Omental fat pad (tissue), 4 donors: ENCODE measurements around the gene DPYSL3. TPM values are rescaled to one million over a fixed set of nuclear protein-coding genes. Genes with fewer than 3 reads are reported as not detected.
A peak's percentile ranks its signal among the peaks of the same experiment; 100 is the strongest.

Experiments
- ATAC-seq: fragments of 150-250 bp; one replicate; pipeline ENCODE4 v1.9.1; 2016; ENCODE audit warnings: mild to moderate bottlenecking, moderate library complexity; ENCODE audit not compliant: low FRiP score
- DNase-seq: peaks from one replicate; pipeline ENCODE4 v3.0.0-alpha.2; 2019; ENCODE audit warnings: low spot score
- total RNA-seq, 4 donors: library from RNA; depleted of rRNA; stranded (reverse); fragments of >200 nt; gene quantifications; one replicate each; pipeline ENCODE4 v1.1.0, GENCODE V29; 2016
- TF ChIP-seq, protein P1 (sequence below), 3 donors: fragments of 450-650 bp; IDR thresholded peaks; one replicate each; pipeline ENCODE4 v1.5.1; 2016 to 2017; ENCODE audit warnings: antibody characterized with exemption in 3 of 3, mild to moderate bottlenecking in 3 of 3, moderate library complexity in 2 of 3

The DPYSL3 gene
- total RNA-seq, 4 donors from 2014 or later = 26.9 to 78.0 (median 54.9) TPM

DNA sequence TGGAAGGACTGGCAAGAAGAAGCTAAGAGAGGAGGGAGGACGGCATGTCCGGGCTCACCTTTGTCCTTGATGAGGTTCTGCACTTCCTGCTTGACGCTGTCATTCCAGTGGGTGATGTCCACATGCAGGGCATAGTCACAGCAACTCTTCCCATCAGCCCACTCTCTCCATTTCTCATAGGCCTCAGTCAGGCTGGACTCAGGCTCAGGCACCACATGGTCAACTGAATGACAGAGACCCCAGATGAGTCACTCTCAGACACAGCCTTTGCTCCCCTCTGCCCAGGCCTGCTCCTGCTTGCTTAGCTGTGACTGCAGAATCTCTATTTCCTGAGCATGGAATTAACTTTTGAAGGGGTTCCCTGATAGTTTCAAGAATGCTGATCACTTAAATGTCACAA lies 94.2 kb downstream of the DPYSL3 start:
- DNase-seq = no peak
- no peak for ATAC-seq
- TF ChIP-seq, protein P1, sequence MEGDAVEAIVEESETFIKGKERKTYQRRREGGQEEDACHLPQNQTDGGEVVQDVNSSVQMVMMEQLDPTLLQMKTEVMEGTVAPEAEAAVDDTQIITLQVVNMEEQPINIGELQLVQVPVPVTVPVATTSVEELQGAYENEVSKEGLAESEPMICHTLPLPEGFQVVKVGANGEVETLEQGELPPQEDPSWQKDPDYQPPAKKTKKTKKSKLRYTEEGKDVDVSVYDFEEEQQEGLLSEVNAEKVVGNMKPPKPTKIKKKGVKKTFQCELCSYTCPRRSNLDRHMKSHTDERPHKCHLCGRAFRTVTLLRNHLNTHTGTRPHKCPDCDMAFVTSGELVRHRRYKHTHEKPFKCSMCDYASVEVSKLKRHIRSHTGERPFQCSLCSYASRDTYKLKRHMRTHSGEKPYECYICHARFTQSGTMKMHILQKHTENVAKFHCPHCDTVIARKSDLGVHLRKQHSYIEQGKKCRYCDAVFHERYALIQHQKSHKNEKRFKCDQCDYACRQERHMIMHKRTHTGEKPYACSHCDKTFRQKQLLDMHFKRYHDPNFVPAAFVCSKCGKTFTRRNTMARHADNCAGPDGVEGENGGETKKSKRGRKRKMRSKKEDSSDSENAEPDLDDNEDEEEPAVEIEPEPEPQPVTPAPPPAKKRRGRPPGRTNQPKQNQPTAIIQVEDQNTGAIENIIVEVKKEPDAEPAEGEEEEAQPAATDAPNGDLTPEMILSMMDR (IDR thresholded peaks at IDR 0.05) = no peak

DNA sequence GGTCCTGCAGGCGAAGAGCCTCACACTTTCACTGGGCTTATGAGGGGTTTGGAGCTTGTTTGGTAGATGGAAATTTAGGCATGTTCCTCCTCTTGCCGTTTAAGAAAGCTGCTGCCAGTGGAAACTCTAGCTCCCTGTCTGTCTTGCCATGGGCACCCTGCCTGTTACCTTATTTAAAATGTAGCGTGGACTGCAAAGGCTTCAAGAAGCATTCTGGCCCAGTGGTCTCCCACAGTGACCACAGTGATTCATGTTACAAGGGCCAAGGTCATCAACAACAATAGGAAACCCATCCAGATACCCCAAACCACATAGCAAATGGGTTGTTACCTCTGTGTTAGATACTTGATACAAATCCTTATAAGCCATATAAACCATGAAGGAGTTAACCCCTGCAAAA lies 96.6 kb downstream of the DPYSL3 start:
- TF ChIP-seq, protein P1 (IDR thresholded peaks at IDR 0.05) = no peak
- DNase-seq = no peak
- no peak for ATAC-seq

DNA sequence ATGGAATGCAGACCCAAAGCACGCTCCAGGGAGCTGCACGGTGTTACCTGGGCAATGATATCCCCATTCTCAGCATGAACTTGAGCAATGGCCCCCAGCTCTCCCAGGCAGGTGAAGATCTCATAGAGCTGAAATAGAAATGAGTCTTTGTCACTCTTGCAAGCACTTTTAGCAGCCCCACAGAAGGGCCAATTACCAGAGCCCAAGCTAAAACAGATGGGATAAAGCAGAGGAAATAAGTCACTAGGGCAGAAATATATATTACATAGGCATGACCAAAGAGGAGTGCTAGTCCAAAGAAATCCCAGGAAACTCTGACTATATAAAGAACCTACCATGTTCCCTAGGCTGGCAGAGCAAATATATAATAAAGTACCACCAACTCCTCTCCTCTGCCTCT lies 97.3 kb downstream of the DPYSL3 start:
- ATAC-seq = no peak
- TF ChIP-seq, protein P1 (IDR thresholded peaks at IDR 0.05) = no peak
- DNase-seq = no peak

DNA sequence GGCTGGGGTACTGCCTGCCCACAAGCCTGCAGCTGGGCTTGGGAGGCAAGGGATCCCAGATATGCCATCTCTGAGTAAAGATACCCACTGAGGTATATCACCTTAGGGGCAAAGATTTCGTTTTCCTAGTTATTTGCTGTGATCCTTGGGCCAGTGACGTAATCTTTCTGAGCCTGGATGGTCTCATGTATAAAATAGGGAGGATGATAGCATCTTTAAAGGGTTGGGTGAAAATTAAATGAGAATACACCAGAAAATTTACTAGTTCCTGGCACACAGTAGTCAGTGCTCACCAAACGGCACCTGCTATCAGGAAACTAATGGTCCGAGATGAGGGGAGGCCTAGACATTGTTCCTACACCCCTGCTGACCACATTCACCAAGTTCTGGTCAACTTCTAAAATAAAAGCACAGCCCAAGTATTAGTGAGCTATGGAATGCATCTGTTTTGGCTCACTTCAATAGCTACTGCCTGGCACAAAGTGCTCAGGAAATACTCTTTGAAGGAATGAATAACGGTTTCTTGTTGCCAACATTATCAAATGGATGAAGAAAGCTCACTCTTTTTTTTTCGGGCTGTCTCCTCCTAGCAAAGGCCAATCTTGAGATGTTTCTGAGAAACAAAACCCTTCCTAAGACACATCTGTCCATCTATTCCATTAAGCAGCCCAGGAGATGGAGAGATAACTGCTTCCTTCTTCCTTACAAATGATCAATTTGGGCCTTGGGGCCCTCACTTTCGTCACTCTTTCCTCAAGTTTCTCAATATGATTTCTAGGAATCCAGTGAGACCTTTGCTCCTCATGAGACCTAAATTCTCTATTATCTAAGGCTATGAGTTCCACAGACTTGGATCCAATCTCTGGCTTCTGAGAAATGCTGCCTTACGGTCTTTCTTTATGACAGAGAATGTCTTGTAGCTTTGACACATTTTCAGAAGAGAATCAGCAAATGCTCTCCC lies 98.2 kb downstream of the DPYSL3 start:
- TF ChIP-seq, protein P1 (IDR thresholded peaks at IDR 0.05) = no peak
- peak; percentile 75 for ATAC-seq
- no peak for DNase-seq

DNA sequence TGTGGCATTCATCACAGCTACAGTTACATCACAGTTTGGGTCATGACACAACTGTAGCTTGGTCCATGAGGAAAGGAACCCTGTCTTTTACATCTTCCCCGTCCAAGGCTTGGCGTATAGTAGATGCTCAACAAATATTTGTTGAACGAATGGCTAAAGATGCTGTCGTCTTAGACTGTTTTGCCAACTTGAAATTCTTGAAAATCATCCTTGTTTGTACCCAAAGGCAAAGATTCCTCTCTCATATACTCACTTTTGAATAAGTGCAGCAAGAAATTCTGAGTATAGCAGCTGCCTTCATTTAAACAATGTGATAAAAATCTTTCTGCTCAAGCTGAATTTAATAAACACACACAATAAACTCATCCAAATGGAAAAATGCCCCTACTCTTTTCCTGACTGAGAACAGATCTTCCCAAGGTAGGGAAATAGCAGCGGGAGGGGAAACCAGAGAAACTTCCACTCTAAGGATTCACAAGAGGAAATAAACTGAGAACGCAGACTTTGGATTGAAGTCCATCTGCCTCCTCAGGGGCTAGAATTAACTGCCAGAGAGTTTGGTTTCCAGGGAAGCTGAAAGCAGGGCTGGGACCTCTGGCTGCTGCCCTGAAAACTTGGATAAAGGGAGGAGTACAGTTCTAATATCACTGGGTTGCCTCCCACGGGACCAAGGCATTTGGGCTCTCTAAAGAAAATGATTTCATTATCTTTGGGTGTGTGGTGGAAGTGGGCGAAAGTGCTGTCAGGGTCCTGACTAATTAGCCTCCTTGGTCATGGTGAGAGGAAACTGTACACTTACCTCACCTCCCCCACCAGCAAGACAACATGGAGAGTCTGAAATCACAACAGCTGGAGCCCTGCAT lies 99.1 kb downstream of the DPYSL3 start:
- ATAC-seq (peak; percentile 77), DNase-seq (no peak)
- TF ChIP-seq, protein P1 (IDR thresholded peaks at IDR 0.05) = no peak

DNA sequence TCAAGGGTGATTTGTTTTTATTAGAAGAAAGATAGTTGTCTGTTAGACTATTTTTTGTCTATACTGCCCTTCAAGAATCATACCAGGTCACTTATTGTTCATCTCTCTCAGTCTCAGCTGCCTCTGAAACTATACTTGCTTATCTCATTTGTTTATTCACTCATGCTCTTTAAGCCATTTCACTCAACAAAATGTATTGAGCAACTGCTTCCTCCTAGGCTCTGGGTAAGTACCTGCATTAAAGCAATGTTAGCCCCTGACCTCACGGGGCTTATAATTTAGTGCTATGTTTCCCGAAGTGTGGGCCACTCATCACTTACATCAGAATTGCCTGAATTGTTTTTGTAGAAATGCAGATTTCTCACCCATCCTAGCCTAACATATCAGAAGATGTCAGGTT lies 100.9 kb downstream of the DPYSL3 start:
- DNase-seq (no peak), ATAC-seq (no peak)
- TF ChIP-seq, protein P1 (IDR thresholded peaks at IDR 0.05) = no peak
